Suprapubic skin (tissue), 3 donors: Measurements from ENCODE around the gene AKAP8.

Experiments
- EP300 ChIP-seq: sonication (generic); formaldehyde crosslinking; IDR thresholded peaks from one replicate; pipeline ENCODE4 v1.6.1; 2017; ENCODE audit warnings: antibody characterized with exemption
- TF ChIP-seq, protein P1 (sequence below), 2 donors: fragments of 200-600 bp in 1 of 2; fragments of 450-650 bp in 1 of 2; sonication (generic) in 1 of 2; IDR thresholded peaks; one replicate each; pipeline ENCODE4 v1.5.1; 2016 to 2019; ENCODE audit warnings: antibody characterized with exemption in 2 of 2, mild to moderate bottlenecking in 1 of 2, moderate library complexity in 1 of 2

DNA sequence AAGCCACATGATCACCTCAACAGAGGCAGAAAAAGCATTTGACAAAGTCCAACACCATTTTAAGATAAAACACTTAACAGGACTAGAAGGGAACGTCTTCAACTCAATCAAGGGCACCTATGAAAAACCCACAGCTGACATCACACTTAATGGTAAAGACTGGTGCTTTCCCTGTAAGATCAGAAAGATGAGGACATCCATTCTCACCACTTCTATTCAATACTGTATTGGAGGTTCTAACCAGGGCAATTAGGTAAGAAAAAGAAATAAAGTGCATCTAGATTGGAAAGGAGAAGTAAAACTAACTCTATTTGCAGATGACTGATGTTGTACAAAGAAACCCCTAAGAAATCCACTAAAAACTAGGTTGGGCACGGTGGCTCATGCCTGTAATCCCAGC lies 11.2 kb upstream of the AKAP8 start:
- TF ChIP-seq, protein P1, sequence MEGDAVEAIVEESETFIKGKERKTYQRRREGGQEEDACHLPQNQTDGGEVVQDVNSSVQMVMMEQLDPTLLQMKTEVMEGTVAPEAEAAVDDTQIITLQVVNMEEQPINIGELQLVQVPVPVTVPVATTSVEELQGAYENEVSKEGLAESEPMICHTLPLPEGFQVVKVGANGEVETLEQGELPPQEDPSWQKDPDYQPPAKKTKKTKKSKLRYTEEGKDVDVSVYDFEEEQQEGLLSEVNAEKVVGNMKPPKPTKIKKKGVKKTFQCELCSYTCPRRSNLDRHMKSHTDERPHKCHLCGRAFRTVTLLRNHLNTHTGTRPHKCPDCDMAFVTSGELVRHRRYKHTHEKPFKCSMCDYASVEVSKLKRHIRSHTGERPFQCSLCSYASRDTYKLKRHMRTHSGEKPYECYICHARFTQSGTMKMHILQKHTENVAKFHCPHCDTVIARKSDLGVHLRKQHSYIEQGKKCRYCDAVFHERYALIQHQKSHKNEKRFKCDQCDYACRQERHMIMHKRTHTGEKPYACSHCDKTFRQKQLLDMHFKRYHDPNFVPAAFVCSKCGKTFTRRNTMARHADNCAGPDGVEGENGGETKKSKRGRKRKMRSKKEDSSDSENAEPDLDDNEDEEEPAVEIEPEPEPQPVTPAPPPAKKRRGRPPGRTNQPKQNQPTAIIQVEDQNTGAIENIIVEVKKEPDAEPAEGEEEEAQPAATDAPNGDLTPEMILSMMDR (IDR thresholded peaks at IDR 0.05): no peak
- no peak for TF ChIP-seq EP300
